ENCODE results near the gene HSD17B3.

DNA sequence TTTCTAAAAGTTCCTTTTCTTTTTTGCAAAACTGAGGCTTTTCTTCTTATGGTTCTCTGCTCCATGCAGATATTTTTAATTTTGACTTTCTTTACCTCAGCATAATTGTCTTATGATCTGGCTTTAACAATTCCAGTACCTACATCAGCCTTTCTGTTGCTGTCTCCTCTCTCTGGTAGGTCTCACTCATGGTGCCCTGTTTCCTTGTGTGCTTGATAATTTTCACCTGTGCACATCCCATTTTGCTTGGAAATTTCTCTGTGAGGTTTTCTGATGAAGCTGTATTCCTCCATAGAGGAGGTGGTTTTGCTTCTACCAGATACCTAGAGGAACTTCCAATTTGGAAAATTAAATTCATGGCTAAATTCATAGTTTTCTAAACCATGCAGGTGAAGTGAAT lies 2.3 kb upstream of the HSD17B3 start:
- TF ChIP-seq, protein P1, sequence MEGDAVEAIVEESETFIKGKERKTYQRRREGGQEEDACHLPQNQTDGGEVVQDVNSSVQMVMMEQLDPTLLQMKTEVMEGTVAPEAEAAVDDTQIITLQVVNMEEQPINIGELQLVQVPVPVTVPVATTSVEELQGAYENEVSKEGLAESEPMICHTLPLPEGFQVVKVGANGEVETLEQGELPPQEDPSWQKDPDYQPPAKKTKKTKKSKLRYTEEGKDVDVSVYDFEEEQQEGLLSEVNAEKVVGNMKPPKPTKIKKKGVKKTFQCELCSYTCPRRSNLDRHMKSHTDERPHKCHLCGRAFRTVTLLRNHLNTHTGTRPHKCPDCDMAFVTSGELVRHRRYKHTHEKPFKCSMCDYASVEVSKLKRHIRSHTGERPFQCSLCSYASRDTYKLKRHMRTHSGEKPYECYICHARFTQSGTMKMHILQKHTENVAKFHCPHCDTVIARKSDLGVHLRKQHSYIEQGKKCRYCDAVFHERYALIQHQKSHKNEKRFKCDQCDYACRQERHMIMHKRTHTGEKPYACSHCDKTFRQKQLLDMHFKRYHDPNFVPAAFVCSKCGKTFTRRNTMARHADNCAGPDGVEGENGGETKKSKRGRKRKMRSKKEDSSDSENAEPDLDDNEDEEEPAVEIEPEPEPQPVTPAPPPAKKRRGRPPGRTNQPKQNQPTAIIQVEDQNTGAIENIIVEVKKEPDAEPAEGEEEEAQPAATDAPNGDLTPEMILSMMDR (CRISPR knock-in tag; IDR thresholded peaks at IDR 0.05): no peak
- TF ChIP-seq RAD21 (CRISPR knock-in tag; IDR thresholded peaks at IDR 0.05): no peak
- no peak for TF ChIP-seq MED1 (CRISPR knock-in tag; IDR thresholded peaks at IDR 0.05)
- TF ChIP-seq BRCA1 (CRISPR knock-in tag; IDR thresholded peaks at IDR 0.05): no peak
- no peak for TF ChIP-seq PITX1 (CRISPR knock-in tag; IDR thresholded peaks at IDR 0.05)
- TF ChIP-seq, protein P2, sequence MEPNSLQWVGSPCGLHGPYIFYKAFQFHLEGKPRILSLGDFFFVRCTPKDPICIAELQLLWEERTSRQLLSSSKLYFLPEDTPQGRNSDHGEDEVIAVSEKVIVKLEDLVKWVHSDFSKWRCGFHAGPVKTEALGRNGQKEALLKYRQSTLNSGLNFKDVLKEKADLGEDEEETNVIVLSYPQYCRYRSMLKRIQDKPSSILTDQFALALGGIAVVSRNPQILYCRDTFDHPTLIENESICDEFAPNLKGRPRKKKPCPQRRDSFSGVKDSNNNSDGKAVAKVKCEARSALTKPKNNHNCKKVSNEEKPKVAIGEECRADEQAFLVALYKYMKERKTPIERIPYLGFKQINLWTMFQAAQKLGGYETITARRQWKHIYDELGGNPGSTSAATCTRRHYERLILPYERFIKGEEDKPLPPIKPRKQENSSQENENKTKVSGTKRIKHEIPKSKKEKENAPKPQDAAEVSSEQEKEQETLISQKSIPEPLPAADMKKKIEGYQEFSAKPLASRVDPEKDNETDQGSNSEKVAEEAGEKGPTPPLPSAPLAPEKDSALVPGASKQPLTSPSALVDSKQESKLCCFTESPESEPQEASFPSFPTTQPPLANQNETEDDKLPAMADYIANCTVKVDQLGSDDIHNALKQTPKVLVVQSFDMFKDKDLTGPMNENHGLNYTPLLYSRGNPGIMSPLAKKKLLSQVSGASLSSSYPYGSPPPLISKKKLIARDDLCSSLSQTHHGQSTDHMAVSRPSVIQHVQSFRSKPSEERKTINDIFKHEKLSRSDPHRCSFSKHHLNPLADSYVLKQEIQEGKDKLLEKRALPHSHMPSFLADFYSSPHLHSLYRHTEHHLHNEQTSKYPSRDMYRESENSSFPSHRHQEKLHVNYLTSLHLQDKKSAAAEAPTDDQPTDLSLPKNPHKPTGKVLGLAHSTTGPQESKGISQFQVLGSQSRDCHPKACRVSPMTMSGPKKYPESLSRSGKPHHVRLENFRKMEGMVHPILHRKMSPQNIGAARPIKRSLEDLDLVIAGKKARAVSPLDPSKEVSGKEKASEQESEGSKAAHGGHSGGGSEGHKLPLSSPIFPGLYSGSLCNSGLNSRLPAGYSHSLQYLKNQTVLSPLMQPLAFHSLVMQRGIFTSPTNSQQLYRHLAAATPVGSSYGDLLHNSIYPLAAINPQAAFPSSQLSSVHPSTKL (CRISPR knock-in tag; IDR thresholded peaks at IDR 0.05): no peak
- no peak for TF ChIP-seq FOXK1 (CRISPR knock-in tag; IDR thresholded peaks at IDR 0.05; ENCODE audit: borderline replicate concordance, low read depth)
- TF ChIP-seq NFE2L2 (IDR thresholded peaks at IDR 0.05; ENCODE audit: low read length): no peak

All from HepG2 (cell line).